SU-DHL-6 (cell line): Measurements from ENCODE around the gene L2HGDH.

Experiments used
- EZH2phosphoT487 ChIP-seq: fragments of 200-600 bp; sonication (generic), shearing (Covaris generic); conservative IDR thresholded peaks from 2 replicates; pipeline ENCODE4 v1.6.1; 2018; ENCODE audit warnings: mild to moderate bottlenecking, antibody characterized with exemption, low read length, moderate library complexity, mixed read lengths
- TF ChIP-seq, protein P1 (sequence below): fragments of 200-600 bp; sonication (generic); IDR thresholded peaks from one replicate; pipeline ENCODE4 v1.5.1; 2017; ENCODE audit warnings: antibody characterized with exemption, mild to moderate bottlenecking, low read length, moderate library complexity; ENCODE audit not compliant: insufficient read depth, poor library complexity, severe bottlenecking

DNA sequence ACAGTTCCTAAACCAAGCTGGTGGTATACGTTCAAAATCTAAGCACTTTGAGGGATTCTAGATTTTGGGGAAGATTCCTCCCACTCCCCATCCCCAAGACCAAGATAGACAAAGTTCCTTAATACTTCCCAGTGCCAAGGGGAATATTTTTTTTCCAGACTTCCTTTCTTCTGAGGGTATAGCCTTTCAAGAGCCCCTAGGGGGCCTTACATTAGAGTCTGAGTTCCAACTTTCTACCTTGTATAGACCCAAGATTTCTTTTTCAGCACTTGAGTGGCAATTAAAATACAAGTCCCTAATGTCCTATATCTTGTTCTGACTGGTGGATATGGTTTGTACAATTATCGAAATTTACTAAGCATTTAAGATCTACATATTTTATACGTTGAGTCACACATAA is 52.0 kb downstream of the L2HGDH start:
- TF ChIP-seq, protein P1, sequence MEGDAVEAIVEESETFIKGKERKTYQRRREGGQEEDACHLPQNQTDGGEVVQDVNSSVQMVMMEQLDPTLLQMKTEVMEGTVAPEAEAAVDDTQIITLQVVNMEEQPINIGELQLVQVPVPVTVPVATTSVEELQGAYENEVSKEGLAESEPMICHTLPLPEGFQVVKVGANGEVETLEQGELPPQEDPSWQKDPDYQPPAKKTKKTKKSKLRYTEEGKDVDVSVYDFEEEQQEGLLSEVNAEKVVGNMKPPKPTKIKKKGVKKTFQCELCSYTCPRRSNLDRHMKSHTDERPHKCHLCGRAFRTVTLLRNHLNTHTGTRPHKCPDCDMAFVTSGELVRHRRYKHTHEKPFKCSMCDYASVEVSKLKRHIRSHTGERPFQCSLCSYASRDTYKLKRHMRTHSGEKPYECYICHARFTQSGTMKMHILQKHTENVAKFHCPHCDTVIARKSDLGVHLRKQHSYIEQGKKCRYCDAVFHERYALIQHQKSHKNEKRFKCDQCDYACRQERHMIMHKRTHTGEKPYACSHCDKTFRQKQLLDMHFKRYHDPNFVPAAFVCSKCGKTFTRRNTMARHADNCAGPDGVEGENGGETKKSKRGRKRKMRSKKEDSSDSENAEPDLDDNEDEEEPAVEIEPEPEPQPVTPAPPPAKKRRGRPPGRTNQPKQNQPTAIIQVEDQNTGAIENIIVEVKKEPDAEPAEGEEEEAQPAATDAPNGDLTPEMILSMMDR = no peak
- TF ChIP-seq EZH2phosphoT487 = no peak
